Stimulated activated CD4-positive, alpha-beta T cell treated with anti-CD3 and anti-CD28 coated beads, Interleukin-4, amount 100 ng/mL, for 1 hour (primary cell): ENCODE data around the gene DCC.

Source experiments
- DNase-seq: peaks from one replicate; pipeline ENCODE4 v3.0.0-alpha.2; 2020

Gene DCC

DNA sequence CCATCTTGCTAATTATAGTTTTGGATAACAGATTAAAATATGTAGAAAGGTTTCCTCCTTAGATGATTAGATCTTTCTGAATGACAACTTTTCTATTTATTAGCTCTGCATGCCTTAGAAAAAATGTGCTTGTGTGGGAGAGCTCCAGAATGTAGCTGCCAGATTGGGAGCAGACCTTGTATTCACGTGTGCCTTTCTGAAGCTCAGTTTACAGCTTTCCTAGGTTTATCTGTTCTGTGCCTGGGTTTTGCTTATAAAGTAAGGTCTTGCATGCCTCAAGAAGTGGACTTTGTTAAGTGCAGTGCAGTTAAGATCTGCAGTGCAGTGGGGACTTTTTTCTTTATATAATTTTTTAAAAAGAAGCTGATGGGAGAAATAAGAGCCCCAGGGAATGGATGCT, 179.0 kb downstream of the DCC start:
- DNase-seq, result no peak

- no peak for DNase-seq
Observed at GRCh38 chr18:52523566-52523965, 183.6 kb downstream of the DCC start.

GRCh38 chr18:52531836-52532235, 191.8 kb downstream of the DCC start:
- DNase-seq, result no peak

GRCh38 chr18:52536039-52536438, 196.0 kb downstream of the DCC start:
- no peak for DNase-seq

GRCh38 chr18:52537261-52537660, 197.3 kb downstream of the DCC start:
- no peak for DNase-seq

DNA sequence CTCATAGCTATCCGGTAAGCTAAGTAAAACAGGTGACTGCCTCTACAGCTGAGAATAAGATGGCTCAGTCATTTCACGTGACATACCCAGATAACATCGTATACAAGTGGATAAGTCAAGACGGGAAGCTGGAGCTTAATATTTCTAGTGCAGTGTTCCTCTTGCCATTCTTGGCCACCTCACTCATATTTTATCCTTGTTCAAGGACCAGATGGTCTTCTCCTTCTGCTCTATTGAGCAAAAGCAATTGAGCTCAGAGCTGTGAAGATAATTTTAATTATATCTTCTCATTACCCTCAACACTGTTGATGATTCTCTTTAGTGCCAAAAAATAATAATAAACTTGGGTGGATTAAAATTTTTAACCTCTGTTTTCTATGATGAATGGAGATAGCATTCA, 201.1 kb downstream of the DCC start:
- no peak for DNase-seq

- no peak for DNase-seq
Observed at GRCh38 chr18:52544086-52544485, 204.1 kb downstream of the DCC start.

DNA sequence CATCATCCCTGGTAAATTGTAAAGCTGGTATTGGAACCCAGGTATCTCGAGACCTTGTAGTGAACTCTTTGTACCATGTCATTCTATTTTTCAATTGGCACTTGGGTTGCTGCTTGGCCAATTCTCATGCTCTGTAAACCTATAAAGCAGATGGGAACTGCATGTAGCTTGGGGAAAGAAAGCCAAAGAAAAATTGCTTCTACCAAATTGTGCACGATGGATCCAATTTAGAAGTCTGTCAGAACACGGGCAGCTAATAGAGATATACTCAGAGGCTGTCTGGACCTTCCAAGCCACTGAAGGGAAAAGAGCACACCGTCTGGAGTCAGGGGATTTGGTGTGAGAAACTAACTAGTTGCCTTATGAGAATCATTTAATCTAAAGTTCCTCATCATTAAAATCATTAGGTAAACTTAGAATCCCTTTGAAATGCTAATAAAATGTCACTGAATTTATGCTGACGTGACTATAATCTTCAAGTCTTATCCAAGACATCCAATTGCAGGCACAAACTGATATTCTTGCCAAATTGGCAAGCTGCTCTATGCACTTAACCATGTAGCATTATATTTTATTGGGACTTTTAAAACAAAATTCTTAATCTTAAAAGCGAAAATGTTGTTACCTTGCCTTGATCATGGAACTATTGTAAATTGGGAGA, 206.8 kb downstream of the DCC start:
- no peak for DNase-seq

DNA sequence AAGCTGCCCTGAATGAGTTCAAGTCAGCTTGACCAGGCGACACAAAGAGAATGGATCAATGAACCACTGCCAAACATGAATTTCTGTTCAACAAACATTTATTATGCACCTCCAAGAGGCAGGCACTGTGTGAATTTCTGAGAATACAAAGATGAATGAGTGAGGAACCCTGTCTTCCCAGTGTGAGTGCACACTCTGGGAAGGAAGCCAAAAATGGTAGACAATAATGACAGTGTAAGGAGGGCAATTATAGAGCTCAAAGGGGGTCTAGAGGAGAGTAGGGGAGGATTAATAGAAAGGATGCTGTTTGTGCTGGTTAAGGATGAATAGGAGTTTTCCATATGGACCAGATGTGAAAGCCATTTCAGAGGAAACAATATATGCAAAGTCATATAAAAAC, 213.4 kb downstream of the DCC start:
- no peak for DNase-seq

DNA sequence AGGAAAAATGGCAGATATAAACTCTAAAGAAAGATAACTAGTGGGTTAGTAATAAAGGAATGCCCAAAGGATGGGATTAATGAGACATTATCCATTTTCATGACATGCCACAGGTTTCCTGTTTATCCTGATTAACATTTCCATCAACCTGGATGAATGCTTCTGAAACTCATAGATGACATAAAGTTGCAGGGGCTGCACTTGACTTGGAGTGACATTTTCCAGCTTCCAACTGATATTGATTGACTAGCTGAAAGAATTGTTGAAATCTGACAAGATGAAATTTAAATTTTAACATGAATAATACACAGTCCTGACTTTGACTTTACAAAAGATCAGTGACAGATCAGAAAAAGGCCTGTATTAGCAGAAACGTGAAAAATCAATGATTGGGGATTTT, 214.2 kb downstream of the DCC start:
- DNase-seq, result no peak

DNA sequence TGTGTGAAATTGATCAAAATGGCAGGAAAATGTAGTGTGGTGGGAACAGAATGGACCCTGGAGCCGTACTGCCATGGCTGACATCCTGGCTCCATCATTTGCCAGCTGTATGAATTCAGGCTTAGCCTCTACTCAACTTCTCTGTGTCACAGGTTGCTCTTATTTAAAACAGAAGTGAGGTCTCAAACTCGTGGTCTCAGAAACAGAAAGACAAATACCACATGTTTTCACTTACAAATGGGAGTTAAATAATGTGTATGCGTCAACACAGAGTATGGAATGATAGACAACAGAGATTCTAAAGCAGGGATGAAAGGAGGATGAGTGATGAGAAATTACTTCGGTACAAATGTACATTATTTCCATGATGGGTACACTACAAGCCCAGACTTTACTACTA, 227.4 kb downstream of the DCC start:
- DNase-seq, result no peak

- DNase-seq, result no peak
Observed at GRCh38 chr18:52569492-52569891, 229.5 kb downstream of the DCC start.

- no peak for DNase-seq
Observed at GRCh38 chr18:52570975-52571374, 231.0 kb downstream of the DCC start.

- no peak for DNase-seq
Observed at GRCh38 chr18:52572036-52573000, 232.3 kb downstream of the DCC start.

GRCh38 chr18:52577795-52578194, 237.8 kb downstream of the DCC start:
- DNase-seq, result no peak

DNA sequence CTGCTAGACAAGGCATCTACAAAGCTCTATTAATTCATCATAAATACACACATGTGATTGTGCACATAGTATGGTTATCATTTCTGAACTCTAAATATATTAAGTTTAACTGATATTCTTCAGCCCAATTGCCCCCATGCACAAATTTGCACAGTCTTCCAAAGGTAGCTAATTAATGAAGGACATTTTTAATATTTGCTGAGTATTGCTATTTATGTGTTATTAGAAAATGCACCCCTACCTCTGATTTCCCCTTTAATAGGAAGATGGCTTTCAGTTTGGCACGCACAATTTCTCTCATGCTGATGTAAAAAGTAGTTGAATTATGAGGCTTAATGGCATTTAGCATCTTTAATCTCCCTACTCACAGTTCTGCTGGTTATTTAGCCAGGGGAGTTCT, 242.1 kb downstream of the DCC start:
- DNase-seq, result no peak

DNA sequence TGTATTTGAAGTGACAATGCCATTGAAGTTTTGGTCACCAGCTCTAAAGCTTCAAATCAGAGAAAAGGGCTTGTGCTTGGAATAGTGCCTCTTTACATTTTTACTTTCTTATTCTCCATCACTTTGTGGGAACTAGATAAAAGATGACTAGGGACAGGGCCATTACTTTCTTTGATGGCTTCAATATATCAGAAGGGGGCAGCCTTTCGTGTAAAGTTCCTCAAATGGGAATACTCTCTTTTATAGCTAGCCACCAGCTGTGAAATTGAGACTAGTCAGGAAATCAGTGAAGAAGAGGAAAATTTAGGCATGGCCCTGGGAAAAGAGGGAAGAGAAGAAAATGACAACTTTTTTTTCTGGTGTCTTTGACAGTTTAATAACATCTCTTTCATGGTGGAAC, 242.5 kb downstream of the DCC start:
- DNase-seq, result no peak

DNA sequence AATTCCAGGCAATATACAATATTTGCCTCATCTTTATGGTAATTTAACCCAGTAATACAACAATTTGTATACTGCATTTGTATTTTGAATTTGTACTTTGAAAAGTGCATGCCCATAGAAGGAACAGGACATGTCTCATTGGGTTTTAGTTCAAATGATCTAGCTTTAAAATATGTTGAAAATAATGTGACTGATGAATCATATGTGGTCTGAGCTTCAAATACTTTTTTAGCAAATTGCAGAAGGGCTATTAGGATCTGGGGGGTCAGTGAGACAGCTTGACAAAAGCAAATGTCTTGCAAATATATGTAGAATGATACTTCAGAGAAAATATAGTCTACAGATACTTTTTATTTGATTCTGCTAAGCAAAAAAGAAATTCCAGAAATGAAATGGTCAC, 248.9 kb downstream of the DCC start:
- DNase-seq, result no peak

DNA sequence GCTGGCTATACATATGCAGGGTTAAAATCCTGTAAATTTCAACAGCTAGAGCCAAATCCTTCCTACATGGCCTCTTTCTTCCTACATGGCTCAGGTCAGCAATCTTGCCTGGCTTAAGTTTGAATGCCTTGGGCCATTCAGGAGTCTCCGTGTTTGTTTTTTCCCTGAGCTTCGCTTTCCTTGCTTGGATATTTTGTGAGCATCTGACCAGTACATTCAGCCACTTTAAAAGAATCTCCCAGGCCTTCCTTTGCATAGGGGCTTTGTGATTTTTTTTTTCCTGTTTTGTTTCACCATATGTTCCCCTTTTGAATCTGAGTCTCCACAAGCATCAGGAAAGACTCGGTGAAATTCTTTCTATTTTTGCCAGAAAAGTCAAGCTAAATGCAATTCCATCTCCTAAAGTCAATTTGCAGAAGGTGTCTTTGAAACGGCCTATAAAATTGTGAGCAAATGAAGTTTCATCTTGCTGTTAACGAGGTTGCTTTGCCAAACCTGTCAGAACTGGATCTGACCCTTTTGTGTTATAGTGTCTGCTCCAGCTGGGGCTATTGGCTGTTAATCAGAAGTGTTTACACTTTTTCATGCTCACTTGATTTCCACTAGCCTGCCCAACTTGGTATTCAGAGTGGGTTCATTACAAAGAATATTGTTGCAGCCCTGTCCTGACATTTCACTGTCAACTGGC, 256.9 kb downstream of the DCC start:
- no peak for DNase-seq

DNA sequence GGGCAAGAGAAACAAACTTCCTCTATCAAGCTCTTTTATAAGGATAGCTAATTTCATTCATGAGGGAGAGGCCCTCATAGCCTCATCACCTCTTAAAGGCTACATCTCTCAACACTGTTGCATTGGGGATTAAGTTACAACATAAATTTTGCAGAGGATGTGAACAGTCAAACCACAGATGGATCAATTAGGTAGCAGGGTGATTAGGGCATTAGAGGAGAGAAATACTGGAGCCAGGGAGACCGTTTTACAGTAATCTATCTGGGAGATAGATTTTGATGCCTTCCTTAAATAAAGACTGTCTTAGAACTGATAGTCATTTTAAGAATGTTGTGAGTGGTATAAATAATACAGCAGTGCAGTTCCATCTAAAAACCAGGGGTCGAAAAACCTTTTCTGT, 258.9 kb downstream of the DCC start:
- DNase-seq, result no peak

- no peak for DNase-seq
Observed at GRCh38 chr18:52602820-52603219, 262.8 kb downstream of the DCC start.

DNA sequence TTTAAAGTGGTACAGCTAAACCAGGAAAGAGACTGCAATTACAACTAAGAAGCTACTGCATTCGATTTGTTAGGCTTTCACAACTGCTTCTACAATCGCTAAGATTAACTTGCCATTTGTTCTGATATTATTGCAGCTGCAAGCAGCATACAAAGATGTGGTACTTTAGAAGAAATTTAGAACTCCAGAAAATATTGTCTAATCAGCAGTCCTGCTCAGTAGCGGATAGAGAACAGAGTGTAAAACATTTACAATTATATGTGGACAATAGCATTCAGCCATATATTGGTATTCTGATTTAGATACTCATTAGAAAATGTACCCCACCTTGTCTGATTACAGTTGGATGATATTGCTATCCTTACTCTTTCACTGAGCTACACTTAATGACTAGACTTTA, 265.3 kb downstream of the DCC start:
- no peak for DNase-seq

GRCh38 chr18:52607985-52608384, 268.0 kb downstream of the DCC start:
- no peak for DNase-seq
